Activated CD4-positive, alpha-beta T cell treated with anti-CD3 and anti-CD28 coated beads, Interleukin-2, amount 50 U/mL, for 48 hours (primary cell): ENCODE measurements around the gene ALG1L2.
"Not testable (repeated sequence)": the region's sequence is repeated elsewhere in the genome, so short reads cannot be mapped to it uniquely, and the experiment has no call there.

Experiments used
- DNase-seq, 2 experiments: peaks; one replicate each; pipeline ENCODE4 v3.0.0-alpha.2; 2020

ALG1L2 gene, protein sequence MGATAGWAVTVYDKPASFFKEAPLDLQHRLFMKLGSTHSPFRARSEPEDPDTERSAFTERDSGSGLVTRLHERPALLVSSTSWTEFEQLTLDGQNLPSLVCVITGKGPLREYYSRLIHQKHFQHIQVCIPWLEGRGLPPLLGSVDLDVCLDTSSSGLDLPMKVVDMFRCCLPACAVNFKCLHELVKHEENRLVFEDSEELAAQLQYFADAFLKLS

DNA sequence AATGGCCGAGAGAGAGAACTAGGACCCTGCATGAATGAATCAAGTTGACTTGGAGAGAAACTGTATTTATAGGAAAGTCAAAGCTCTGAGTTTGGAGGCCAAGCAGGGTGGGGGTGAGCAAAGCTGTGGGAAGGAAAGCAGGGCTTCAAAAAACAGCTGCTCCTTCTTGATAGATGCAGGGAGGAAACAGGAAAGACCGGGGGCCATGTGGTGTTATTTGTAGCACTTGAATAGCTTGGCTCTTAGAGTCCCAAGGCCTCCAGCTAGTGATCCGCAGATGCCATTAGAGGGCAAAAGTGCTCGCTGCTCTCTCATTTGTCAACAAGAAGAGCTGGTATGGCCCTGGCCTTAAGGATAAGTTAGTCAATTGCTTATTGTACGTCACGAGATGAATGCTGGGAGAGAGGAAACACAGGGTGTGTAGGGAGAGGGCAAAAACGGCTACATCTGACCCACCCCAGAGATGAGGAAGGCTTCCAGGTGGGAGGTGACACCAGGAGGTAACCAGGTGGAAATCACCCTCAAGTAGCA is at the start of gene ALG1L2:
Gene ALG1L2, plus strand, starts transcription at position 481 of the 531 bp plus-strand sequence. CDS start 186 bp downstream, outside the sequence.
- no peak for DNase-seq

DNA sequence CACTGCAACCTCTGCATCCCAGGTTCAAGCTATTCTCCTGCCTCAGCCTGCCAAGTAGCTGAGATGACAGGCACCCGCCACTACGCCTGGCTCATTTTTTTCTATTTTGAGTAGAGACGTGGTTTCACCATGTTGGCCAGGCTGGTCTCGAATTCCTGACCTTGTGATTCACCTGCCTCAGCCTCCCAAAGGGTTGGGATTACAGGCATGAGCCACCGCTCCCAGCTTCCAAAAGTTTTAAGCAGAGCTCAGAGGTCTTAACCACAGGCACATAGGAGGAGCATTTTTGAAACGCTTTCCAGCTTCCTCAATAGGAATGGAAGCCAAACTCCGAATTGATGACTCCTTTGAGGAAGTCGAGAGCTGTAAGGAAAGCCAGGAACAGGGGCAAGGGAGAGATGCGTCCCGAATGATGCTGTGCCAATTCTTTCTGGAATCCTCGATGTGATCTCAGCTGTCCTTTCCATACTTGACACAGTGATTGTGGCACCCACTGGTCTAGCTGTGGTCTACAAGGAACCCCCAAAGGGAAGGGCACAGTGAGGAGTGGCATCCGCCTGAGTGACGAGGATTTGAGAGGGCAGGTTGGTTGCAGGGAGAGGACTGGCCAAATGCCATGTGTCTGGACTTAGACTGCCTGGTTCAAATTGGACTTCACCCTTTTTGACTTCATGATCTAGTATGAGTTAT is 44.4 kb upstream of the ALG1L2 start:
- not testable (repeated sequence) for DNase-seq

DNA sequence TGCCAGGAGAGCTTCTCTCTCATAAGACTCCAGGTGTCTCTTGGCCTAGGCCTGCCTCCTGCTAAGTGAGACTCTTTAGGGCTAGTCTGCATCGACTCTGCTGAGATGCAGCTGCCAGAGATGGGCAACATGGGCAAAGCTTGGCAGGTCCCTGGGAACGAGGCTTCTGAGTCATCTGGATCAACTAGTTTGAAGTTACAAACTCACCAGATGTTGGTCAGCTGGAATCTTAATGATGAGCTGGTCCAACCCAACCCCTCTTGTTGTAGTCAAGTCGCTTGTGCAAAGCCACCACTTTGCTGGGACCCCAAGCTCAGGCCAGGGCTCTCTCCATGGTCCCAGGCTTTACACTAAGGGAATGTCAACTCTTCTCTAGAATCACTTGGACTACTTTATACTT is 38.9 kb upstream of the ALG1L2 start:
- DNase-seq, result not testable (repeated sequence)

DNA sequence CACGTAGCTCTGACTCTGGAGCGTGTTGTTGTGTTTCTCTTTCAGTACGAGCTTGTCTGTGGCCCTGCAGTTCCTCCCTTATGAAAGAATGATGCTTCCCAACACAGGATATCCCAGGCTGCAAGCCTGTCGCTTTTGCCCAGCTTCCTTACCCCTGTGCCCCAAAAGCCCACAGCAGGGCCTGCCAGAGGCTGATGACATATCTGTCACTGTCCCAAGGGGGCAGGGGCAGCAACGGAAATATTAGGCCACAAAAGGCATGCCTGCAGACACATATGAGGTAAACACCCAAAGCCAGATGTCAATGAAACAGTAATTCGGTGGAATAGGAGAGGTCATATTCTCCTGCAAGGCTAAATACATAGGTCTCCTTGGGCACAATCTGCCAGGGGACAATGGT is 38.0 kb upstream of the ALG1L2 start:
- DNase-seq, result not testable (repeated sequence)

DNA sequence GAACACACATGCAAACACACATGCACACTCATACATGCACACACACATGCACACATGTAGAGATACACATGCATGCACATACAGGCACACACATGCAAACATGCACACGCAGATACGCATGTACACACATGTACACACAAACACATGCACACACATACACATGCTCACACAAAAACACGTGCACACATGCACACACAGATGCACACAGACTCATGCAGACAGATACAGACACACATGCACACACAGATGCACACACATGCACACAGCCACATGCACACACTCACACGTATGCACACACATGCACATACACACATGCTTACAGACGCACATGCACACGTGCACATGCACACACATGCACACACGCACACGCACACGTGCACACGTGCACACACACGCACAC is 37.3 kb upstream of the ALG1L2 start:
- DNase-seq, result no peak

DNA sequence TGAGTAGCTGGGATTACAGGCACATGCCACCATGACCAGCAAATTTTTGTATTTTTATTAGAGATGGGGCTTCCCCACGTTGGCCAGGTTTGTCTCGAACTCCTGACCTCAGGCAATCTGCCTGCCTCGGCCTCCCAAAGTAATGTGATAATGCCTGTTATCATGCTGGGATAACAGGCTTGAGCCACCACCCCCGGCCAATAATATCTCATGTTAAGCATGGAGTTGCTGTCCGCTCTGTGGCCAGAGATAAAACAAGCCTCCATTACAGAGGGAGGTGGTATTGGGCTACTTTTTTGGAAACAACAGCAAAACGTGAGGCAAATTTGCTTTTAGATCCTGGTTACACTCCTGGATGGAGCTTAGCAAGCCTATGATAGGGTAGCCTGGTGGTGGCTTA is 32.9 kb upstream of the ALG1L2 start:
- DNase-seq, result no peak

DNA sequence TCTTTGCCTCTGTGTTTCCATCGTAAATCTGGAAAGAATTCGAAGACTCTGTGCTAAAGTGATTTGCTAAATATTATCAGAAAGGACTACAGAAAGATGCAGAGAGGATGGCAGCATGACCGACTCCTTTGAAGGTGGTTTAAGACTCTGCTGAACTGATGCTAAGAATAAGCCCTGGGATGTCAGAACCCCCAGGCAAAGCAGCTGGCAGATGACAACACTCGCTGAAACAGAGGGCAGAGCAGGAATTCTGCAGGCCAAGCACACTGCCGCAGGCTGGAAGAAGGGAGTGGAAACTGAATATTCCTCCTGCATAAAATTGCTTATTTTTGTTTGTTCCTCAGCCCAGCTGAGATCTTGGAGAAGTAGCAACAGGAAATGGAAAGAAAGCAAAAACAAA is 29.3 kb upstream of the ALG1L2 start:
- not testable (repeated sequence) for DNase-seq

DNA sequence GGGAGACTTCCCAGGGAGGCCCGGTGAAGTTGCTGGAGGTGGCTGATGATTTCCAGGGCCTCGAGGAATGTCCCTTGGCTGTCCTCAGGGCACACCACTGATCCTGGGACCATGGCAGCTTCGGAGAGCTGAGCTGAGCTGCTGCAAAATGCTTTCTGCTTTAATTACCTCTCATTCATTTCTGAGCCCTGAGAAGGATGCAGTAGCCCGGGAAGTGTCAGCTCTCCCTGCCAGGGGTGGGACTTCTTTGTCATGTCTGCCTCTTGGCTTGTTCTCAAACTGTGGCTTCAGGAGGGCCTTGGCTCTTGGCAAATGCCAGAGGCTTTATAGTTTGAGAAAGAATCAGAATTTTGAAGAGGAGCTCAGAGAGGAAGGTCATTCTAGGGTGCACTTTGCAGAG is 28.7 kb upstream of the ALG1L2 start:
- not testable (repeated sequence) for DNase-seq

DNA sequence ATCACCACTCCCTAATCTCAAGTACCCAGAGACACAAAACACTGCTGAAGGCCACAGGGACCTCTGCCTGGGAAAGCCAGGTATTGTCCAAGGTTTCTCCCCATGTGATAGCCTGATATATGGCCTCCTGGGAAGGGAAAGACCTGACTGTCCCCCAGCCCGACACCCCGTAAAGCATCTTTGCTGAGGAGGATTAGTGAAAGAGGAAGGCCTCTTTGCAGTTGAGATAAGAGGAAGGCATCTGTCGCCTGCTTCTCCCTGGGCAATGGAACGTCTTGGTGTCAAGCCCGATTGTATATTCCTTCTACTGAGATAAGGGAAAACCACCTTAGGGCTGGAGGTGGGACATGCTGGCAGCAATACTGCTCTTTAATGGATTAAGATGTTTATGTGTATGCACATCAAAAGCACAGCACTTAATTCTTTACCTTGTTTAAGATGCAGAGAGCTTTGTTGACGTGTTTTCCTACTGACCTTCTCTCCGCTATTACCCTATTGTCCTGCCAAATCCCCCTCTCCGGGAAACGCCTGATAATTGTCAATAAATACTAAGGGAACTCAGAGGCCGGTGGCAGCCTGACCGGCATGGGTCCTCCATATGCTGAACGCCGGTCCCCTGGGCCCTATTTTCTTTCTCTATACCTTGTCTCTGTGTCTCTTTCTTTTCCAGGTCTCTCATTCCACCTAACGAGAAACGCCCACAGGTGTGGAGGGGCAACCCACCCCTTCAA is 23.9 kb upstream of the ALG1L2 start:
- not testable (repeated sequence) for DNase-seq

DNA sequence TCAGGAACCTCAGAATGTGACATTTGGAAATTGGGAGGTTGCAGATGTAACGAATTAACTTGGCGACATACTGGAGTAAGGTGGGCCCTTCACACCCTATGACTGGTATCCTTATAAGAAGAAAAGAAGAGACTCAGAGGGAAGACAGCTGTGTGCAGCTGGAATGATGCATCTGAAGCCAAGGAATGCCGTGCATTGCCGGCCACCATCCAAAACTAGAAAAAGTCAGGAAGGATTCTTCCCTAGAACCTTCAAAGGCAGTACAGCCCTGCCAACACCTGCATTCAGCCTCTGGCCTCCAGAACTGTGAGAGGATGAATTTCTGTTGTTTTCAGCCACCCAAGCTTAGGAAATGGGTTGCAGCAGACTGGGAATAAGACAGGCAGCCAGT is 23.4 kb upstream of the ALG1L2 start:
- not testable (repeated sequence) for DNase-seq

DNA sequence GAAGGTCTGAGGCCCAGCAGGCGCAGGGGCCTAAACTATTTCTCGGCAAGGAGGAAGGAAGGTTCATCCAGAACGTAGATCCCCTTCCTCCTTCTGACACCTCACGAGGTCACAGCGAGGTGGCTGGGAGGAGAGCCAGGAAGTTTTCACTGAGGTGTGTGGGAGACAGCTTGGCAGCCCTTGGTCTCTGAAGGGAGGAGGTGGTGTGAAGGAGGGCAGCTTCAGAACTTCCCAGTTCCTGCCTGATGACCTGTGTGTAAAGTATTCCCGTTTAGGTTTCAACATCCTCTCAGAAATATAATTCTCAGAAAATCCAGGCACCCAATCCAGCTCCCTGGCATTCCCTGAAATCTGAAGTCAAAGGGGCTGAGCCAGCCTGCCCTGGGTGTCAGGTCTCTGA is 22.9 kb upstream of the ALG1L2 start:
- DNase-seq, result not testable (repeated sequence)

DNA sequence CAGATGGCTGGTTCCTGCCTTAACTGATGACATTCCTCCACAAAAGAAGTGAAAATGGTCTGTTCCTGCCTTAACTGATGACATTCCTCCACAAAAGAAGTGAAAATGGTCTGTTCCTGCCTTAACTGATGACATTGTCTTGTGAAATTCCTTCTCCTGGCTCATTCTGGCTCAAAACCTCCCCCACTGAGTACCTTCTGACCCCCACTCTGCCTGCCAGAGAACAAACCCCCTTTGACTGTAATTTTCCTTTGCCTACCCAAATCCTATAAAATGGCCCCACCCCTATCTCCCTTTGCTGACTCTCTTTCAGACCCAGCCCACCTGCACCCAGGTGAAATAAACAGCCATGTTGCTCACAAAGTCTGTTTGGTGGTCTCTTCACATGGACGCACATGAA is 22.5 kb upstream of the ALG1L2 start:
- not testable (repeated sequence) for DNase-seq

DNA sequence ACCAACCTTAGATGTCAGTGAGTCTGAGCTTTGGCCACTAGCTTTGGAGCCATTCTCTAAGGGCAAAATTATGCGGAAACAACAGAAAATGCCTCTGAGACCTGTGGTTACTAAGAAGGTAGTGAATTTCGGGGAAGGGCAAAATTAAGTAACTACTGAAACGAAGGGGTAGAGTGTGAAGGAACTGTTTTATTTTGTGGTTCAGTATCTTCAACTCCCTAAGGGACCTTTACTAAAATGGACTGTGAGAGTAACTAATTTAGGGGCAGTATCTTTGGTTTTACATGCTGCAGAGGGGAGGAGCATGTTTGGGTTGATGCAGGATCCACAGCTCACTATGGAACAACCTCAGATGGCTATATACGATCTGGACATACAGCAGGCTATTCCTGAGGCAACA is 8.0 kb upstream of the ALG1L2 start:
- DNase-seq, result no peak

DNA sequence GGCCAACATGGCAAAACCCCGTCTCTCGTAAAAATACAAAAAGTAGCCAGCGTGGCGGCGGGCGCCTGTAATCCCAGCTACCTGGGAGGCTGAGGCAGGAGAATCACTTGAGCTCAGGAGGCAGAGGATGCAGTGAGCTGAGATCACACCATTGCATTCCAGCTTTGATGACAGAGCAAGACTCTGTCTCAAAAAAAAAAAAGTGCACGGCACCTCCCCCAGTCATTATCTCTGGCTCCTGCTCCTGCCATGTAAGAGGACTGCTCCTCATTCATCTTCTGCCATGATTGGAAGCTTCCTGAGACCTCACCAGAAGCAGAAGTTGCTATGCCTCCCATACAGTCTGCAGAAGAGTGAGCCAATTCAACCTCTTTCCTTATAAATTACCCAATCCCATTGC is 4.0 kb upstream of the ALG1L2 start:
- no peak for DNase-seq

DNA sequence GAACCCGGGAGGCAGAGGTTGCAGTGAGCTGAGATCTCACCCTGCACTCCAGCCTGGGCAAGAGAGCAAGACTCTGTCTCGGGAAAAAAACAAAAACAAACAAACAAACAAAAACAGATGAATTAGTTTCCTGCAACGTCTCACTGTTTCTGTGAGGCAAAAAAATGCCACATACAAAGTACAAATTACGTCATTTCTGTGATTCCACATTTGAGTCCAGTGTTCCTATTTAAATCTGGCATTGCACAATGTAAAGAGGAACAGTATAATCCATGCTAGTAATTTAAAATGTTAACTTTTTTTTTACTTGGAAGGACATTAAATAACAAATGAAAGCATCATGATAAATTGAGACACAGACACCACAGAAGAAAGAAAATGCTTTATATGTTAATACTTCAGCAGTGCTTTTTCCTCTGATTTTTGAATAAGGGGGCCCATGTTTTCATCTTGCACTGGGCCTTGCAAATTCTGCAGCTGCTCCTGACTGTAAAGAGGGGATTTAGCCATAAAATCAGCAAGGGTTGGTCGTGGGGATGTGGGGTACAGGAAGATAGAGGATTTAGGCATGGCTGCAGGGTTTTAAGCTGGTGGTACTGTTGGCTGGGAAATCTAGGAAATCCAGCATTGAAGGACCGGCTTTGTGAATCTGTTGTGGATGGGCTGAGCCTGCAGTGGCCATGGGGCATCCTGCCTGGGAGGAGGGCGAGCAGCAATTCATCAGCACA is 1.9 kb downstream of the ALG1L2 start:
- DNase-seq, result not testable (repeated sequence)

DNA sequence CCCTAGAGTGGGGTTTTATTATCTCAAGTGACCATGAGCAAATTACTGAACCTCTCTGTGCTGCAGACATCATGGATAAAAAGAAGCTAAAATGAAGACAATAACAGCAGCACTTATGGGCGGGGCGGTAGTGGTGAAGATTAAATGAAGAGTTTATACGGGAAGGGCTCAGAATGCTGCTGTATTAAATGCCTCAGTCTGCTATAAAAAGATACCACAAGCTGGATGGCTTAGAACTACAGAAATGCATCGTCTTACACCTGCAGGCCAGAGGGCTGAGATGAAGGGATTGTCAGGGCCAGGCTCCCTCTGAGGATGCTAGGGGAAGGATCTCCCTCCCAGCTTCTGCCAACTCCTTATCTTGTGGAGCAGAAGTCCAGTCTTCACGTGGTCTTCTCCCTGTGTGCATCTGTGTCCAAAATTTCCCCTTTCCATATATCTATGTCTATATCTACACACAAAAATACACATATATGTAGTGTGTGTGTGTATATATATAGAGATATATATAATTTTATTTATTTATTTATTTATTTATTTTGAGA is 2.9 kb downstream of the ALG1L2 start:
- DNase-seq, result no peak

DNA sequence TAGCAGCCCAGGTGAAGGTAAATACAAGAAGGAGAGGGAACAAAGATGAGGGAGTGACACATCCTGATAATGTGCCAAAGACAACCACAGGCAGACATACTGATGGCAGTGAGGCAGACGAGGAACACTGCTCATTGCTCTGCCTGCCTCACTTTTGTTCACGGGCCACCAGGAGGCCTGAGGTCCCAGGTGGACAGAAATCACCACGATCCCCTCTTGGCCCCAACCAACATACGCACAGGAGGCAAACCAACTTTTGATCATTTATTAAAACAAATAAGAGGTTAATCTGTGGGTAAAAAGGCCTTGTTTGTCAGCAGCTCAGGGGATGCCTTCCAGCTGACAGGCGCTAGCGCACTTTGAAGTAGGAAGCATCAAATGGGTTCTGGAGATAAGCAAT is 4.2 kb downstream of the ALG1L2 start:
- no peak for DNase-seq

DNA sequence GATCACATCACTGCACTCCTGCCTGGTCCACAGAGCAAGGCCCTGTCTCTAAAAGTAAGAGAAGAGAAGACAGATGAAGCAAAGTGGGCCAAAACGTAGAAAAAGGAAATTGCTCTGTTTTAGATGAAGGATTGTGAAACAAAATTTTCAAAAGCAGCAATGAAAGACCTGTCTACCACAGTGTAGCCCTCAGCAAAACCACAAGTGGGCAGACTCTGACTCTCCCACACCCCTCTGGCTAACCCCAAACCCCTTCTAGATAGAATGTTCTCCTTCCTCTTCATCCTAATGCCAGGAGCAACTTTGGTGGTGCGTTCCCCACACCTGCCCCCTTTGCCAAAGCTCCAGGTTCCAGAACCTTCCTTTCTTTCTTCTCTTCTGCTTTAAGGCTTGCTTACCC is 5.0 kb downstream of the ALG1L2 start:
- DNase-seq, result not testable (repeated sequence)

DNA sequence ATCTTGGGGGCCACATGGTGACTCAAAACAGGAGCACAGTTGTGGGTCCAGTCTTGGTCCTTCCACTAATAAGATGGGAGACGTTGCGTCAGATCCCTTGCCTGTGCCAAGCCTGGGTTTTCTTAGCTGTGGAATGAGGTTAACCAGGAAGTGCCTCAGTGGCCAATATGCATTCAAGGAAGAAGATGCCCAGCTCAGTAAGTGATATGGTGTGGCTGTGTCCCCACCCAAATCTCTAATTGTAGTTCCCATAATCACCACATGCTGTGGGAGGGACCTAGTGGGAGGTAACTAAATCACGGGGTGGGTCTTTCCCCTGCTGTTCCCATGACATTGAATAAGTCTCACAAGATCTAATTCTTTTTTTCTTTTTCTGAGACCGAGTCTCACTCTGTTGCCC is 6.4 kb downstream of the ALG1L2 start:
- no peak for DNase-seq

DNA sequence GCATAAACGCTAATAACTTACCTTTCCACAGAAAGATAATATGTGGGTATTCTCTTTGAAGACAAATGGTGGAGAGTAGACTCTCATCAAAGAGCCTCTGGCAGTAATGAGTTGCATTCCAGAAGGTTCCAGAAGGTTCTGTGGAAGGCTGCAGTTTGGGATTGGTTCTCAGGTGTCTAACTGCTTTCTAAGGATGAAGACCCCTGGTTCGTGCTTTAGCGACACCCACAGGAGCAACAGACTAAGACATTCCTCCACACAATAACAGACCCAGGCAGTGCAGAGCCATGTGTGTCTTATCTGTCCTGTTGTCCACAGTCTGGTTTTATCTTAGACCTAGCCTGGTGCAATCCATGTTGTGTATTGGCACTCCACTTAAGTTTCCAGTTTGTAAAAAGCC is 9.1 kb downstream of the ALG1L2 start:
- not testable (repeated sequence) for DNase-seq

DNA sequence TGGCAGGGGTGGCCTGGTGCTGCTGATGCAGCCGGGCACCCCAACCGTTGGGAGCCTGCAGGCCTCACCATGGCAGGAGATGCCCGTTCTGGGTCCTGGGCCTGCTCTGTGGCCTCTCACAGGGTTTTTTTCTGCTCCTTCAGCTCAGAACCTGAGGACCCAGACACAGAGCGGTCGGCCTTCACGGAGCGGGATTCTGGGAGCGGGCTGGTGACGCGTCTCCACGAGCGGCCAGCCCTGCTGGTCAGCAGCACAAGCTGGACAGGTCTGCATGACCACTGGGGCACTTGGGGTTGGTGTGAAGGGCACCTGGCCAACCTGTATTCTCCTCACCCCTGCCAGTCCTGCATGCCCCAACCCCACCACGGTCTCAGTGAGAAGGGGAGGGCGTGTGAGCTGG is 10.3 kb downstream of the ALG1L2 start:
- DNase-seq, result no peak

DNA sequence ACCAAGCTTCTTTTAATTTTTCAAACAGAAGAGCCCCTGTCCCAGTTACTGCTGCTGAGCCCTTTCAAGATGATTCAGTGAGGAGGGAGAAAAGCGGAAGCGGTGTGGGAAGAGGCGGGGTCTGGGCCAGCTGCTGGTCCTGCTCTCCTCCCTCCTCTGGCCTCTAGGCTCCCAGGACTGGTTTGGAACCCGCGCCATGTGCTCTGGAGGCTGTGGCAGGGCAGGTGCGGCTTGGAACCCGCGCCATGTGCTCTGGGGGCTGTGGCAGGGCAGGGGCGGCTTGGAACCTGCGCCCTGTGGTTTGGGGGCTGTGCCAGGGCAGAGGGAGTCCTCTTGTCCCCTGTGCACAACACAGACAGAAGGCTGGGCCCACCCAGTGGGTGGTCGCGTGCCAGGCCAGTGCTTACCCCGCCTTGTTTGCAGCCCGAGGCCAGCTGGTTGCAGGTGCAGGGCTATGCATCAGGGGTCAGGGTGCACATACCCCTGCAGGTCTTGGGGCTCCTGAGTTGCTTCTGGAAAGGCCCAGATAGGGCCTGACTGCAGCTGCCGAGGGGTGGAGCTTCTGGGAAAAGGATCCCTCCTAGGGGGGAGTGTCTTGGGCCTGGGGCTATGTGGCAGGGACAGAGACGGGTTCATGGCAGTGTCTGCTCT is 12.2 kb downstream of the ALG1L2 start:
- peak; percentile 37 to 55 for DNase-seq
